Measurements from ENCODE around the gene OR2H1. TPM values are rescaled to one million over a fixed set of nuclear protein-coding genes. Genes with fewer than 3 reads are reported as not detected.

The OR2H1 gene
- total RNA-seq, 1 donor from 2014 or later, result not detected

- peaks cover 3% of the 10 kb centered on the region for H3K27me3 Mint-ChIP-seq (ENCODE audit: unreplicated experiment)
- H3K36me3 Mint-ChIP-seq (ENCODE audit: unreplicated experiment), result no peaks in the 10 kb centered on the region
- H3K9me3 Mint-ChIP-seq (ENCODE audit: unreplicated experiment), result no peaks in the 10 kb centered on the region
- H3K27ac Mint-ChIP-seq (ENCODE audit: unreplicated experiment), result no peak overlapping the region
- H3K4me1 Mint-ChIP-seq (ENCODE audit: unreplicated experiment), result no peaks in the 10 kb centered on the region
- no peak for DNase-seq (ENCODE audit: extremely low spot score, unreplicated experiment)
- TF ChIP-seq CTCF (IDR thresholded peaks at IDR 0.05), result no peak
- no peak overlapping the region for H3K4me3 Mint-ChIP-seq (ENCODE audit: unreplicated experiment)
Measured at GRCh38 chr6:29491574-29491973, 34.6 kb downstream of the OR2H1 start.

- Mint-ChIP-seq H3K9me3 (ENCODE audit: unreplicated experiment) (no peaks in the 10 kb centered on the region), H3K36me3 (ENCODE audit: unreplicated experiment) (no peaks in the 10 kb centered on the region), H3K4me1 (ENCODE audit: unreplicated experiment) (no peaks in the 10 kb centered on the region), H3K4me3 (ENCODE audit: unreplicated experiment) (no peak overlapping the region), H3K27ac (ENCODE audit: unreplicated experiment) (no peak overlapping the region), H3K27me3 (ENCODE audit: unreplicated experiment) (no peaks in the 10 kb centered on the region)
- no peak for TF ChIP-seq CTCF (IDR thresholded peaks at IDR 0.05)
- no peak for DNase-seq (ENCODE audit: extremely low spot score, unreplicated experiment)
Measured at GRCh38 chr6:29493261-29493660, 36.3 kb downstream of the OR2H1 start.

GRCh38 chr6:29494131-29494530, 37.2 kb downstream of the OR2H1 start:
- Mint-ChIP-seq H3K9me3 (ENCODE audit: unreplicated experiment) (no peaks in the 10 kb centered on the region), H3K27me3 (ENCODE audit: unreplicated experiment) (no peaks in the 10 kb centered on the region), H3K27ac (ENCODE audit: unreplicated experiment) (no peak overlapping the region), H3K36me3 (ENCODE audit: unreplicated experiment) (no peaks in the 10 kb centered on the region), H3K4me3 (ENCODE audit: unreplicated experiment) (no peak overlapping the region), H3K4me1 (ENCODE audit: unreplicated experiment) (no peaks in the 10 kb centered on the region)
- DNase-seq (ENCODE audit: extremely low spot score, unreplicated experiment), result no peak
- TF ChIP-seq CTCF (IDR thresholded peaks at IDR 0.05), result no peak

GRCh38 chr6:29495571-29495970, 38.6 kb downstream of the OR2H1 start:
- Mint-ChIP-seq H3K27me3 (ENCODE audit: unreplicated experiment) (no peaks in the 10 kb centered on the region), H3K4me3 (ENCODE audit: unreplicated experiment) (no peak overlapping the region), H3K27ac (ENCODE audit: unreplicated experiment) (no peak overlapping the region), H3K4me1 (ENCODE audit: unreplicated experiment) (no peaks in the 10 kb centered on the region), H3K9me3 (ENCODE audit: unreplicated experiment) (no peaks in the 10 kb centered on the region), H3K36me3 (ENCODE audit: unreplicated experiment) (no peaks in the 10 kb centered on the region)
- no peak for DNase-seq (ENCODE audit: extremely low spot score, unreplicated experiment)
- TF ChIP-seq CTCF (IDR thresholded peaks at IDR 0.05), result no peak

DNA sequence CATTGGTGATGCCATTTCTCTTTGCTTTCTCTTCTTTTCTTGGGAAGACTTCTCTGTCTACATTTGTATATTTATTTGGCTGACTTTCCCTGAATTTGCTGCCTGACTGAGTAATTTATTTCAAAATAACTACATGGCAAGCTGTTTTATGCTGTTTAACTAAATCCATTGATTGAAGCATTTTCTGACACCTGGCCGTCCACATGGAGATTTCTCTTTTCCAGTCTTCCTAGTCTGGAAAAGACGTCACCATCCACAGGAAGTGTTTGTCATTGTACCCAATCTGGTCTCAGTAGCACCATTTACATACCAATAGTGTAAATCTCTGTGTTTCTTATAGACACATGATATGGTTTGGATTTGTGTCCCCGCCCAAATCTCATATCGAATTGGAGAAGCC, 40.0 kb downstream of the OR2H1 start:
- TF ChIP-seq CTCF (IDR thresholded peaks at IDR 0.05), result no peak
- Mint-ChIP-seq H3K27ac (ENCODE audit: unreplicated experiment) (no peak overlapping the region), H3K36me3 (ENCODE audit: unreplicated experiment) (no peaks in the 10 kb centered on the region), H3K9me3 (ENCODE audit: unreplicated experiment) (no peaks in the 10 kb centered on the region), H3K27me3 (ENCODE audit: unreplicated experiment) (no peaks in the 10 kb centered on the region), H3K4me3 (ENCODE audit: unreplicated experiment) (no peak overlapping the region), H3K4me1 (ENCODE audit: unreplicated experiment) (no peaks in the 10 kb centered on the region)
- DNase-seq (ENCODE audit: extremely low spot score, unreplicated experiment), result no peak

All from osteocyte (in vitro differentiated cells).